Trophoblast cell (in vitro differentiated cells and primary cell): Measurements from ENCODE around the gene LYPD6B.

Source experiments
- DNase-seq, 2 donors: peaks; one replicate each; pipeline ENCODE4 v3.0.0-alpha.2; 2016
- H2AFZ ChIP-seq: 2 replicates; pipeline ENCODE4 v1.6.1; 2013; ENCODE audit warnings: low read length, moderate library complexity, mild to moderate bottlenecking; ENCODE audit not compliant: insufficient read depth, poor library complexity
- H2AK5ac ChIP-seq: 2 replicates; pipeline ENCODE4 v1.6.1; 2013; ENCODE audit warnings: mild to moderate bottlenecking, low read length
- H2BK120ac ChIP-seq: 2 replicates; pipeline ENCODE4 v1.6.1; 2013; ENCODE audit warnings: low read length, mild to moderate bottlenecking, moderate library complexity; ENCODE audit not compliant: insufficient read depth, poor library complexity
- H2BK12ac ChIP-seq: 2 replicates; pipeline ENCODE4 v1.6.1; 2013; ENCODE audit warnings: mild to moderate bottlenecking, low read length, moderate library complexity
- H2BK5ac ChIP-seq: 2 replicates; pipeline ENCODE4 v1.6.1; 2013; ENCODE audit warnings: low read length, low read depth, moderate library complexity, mild to moderate bottlenecking; ENCODE audit not compliant: poor library complexity
- H3K14ac ChIP-seq: 2 replicates; pipeline ENCODE4 v1.6.1; 2013; ENCODE audit warnings: mild to moderate bottlenecking, low read length
- H3K18ac ChIP-seq: 2 replicates; pipeline ENCODE4 v1.6.1; 2013; ENCODE audit warnings: mild to moderate bottlenecking, low read length
- H3K23ac ChIP-seq: 2 replicates; pipeline ENCODE4 v1.6.1; 2013; ENCODE audit warnings: low read length
- H3K27ac ChIP-seq: 2 replicates; pipeline ENCODE4 v1.5.1; 2013; ENCODE audit warnings: low read depth, mild to moderate bottlenecking, inconsistent platforms, low read length, moderate library complexity
- H3K27me3 ChIP-seq: 2 replicates; pipeline ENCODE4 v1.6.1; 2013; ENCODE audit warnings: inconsistent platforms, mild to moderate bottlenecking, low read length, moderate library complexity; ENCODE audit not compliant: insufficient read depth
- H3K36me3 ChIP-seq, 2 experiments: 1 replicate in 1 of 2; 2 replicates in 1 of 2; pipeline ENCODE4 v1.6.1; 2013; ENCODE audit warnings: low read length in 2 of 2, mild to moderate bottlenecking in 2 of 2, moderate library complexity in 1 of 2; ENCODE audit not compliant: insufficient read depth in 2 of 2, control insufficient read depth in 1 of 2
- H3K4ac ChIP-seq: 2 replicates; pipeline ENCODE4 v1.6.1; 2013; ENCODE audit warnings: low read depth, mild to moderate bottlenecking, low read length, moderate library complexity
- H3K4me1 ChIP-seq, 2 experiments: 1 replicate in 1 of 2; 2 replicates in 1 of 2; pipeline ENCODE4 v1.6.1; 2013; ENCODE audit warnings: low read length in 2 of 2, mild to moderate bottlenecking in 2 of 2, moderate library complexity in 1 of 2; ENCODE audit not compliant: insufficient read depth in 2 of 2, control insufficient read depth in 1 of 2
- H3K4me2 ChIP-seq: 2 replicates; pipeline ENCODE4 v1.6.1; 2013; ENCODE audit warnings: inconsistent platforms, mild to moderate bottlenecking, low read length, moderate library complexity
- H3K4me3 ChIP-seq: 2 replicates; pipeline ENCODE4 v1.5.1; 2013; ENCODE audit warnings: mild to moderate bottlenecking, low read depth, low read length, inconsistent platforms
- H3K79me1 ChIP-seq: one replicate; pipeline ENCODE4 v1.6.1; 2013; ENCODE audit warnings: low read length
- H3K79me2 ChIP-seq: 2 replicates; pipeline ENCODE4 v1.6.1; 2013; ENCODE audit warnings: low read length, mild to moderate bottlenecking; ENCODE audit not compliant: control insufficient read depth, insufficient read depth, poor library complexity
- H3K9ac ChIP-seq: 2 replicates; pipeline ENCODE4 v1.6.1; 2013; ENCODE audit warnings: mild to moderate bottlenecking, low read length
- H3K9me3 ChIP-seq: 2 replicates; pipeline ENCODE4 v1.6.1; 2013; ENCODE audit warnings: low read depth, mild to moderate bottlenecking, control low read depth, inconsistent platforms, low read length; ENCODE audit not compliant: insufficient read depth
- H4K12ac ChIP-seq: 2 replicates; pipeline ENCODE4 v1.6.1; 2013; ENCODE audit warnings: low read depth, mild to moderate bottlenecking, low read length, moderate library complexity
- H4K8ac ChIP-seq: 2 replicates; pipeline ENCODE4 v1.6.1; 2013; ENCODE audit warnings: low read depth, mild to moderate bottlenecking, low read length, moderate library complexity
- H4K91ac ChIP-seq: one replicate; pipeline ENCODE4 v1.6.1; 2013; ENCODE audit warnings: low read depth, mild to moderate bottlenecking, low read length, moderate library complexity
- WGBS: extraction: QIAGEN DNeasy Blood & Tissue Kit; methylation state at CpG from one replicate; pipeline ENCODE4 v1.1.7; 2013; ENCODE audit warnings: missing lambda C conversion rate; ENCODE audit not compliant: insufficient read length, insufficient coverage; ENCODE audit errors: extremely low coverage; 5-methylcytosine and 5-hydroxymethylcytosine counted together

The LYPD6B gene

DNA sequence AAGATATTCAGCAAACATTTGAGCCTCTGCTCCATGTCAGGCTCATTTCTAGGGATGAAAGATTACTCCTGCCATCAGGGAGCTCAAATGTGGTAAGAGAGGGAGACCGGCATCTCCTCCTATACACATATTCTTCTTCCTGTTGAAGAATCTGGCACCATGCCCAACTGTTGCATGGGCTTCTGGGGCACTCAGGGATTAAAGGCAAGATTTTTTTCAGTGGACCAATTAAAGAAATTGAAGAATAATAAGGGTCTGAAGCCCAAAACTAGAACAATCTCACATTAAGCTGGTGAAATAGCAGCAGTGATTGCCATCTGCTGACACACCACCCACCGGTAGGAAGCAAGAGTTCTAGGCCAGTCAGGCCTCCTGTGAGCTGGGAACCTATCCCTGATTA, 146.5 kb downstream of the LYPD6B start:
- Histone ChIP-seq H2AK5ac (no peak overlapping the region), H3K27me3 (no peaks in the 10 kb centered on the region), H3K4ac (no peak overlapping the region), H3K9ac (no peak overlapping the region), H3K27ac (no peak overlapping the region), H2AFZ (no peak overlapping the region), H3K4me2 (no peak overlapping the region), H3K18ac (no peak overlapping the region), H3K9me3 (no peaks in the 10 kb centered on the region), H3K4me1 (peaks cover 0 to 12% of the 10 kb centered on the region in 2 experiments), H3K36me3 (no peaks in the 10 kb centered on the region), H4K8ac (no peak overlapping the region), H3K23ac (no peak overlapping the region), H2BK5ac (no peak overlapping the region), H2BK120ac (no peak overlapping the region), H3K79me1 (peaks cover 6% of the 10 kb centered on the region), H3K79me2 (peaks cover 1% of the 10 kb centered on the region), H4K91ac (no peak overlapping the region), H4K12ac (no peak overlapping the region), H3K14ac (no peak overlapping the region), H3K4me3 (no peak overlapping the region), H2BK12ac (no peak overlapping the region)
- no peak for DNase-seq
- no CpG with 5 or more reads among the region's 2 CpGs for WGBS

DNA sequence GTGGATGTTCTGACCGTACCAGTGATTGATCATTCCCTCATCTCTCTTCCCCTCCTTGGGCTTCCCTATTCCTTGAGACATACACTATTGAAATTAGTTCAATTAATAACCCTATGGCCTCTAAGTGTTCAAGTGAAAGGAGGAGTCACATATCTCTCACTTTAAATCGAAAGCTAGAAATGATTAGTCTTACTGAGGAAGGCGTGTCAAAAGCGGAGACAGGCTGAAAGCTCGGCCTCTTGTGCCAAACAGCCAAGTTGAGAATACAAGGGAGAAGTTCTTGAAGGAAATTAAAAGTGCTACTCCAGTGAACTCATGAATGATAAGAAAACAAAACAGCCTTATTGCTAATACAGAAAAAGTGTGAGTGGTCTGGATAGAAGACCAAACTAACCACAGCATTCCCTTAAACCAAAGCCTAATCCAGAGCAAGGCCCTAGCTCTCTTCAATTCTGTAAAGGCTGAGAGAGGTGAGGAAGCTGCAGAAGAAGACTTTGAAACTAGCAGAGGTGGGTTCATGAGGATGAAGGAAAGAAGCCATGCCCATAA, 147.5 kb downstream of the LYPD6B start:
- Histone ChIP-seq H3K4me2 (no peak overlapping the region), H2BK5ac (no peak overlapping the region), H3K9ac (no peak overlapping the region), H3K9me3 (no peaks in the 10 kb centered on the region), H3K14ac (no peak overlapping the region), H3K27ac (no peak overlapping the region), H2BK120ac (no peak overlapping the region), H2AFZ (no peak overlapping the region), H3K4me3 (no peak overlapping the region), H3K27me3 (no peaks in the 10 kb centered on the region), H4K12ac (no peak overlapping the region), H3K36me3 (no peaks in the 10 kb centered on the region), H3K4ac (no peak overlapping the region), H2BK12ac (no peak overlapping the region), H3K79me1 (peaks cover 2% of the 10 kb centered on the region), H3K23ac (no peak overlapping the region), H4K8ac (no peak overlapping the region), H3K18ac (no peak overlapping the region), H3K4me1 (peaks cover 0 to 3% of the 10 kb centered on the region in 2 experiments), H4K91ac (no peak overlapping the region), H3K79me2 (peaks cover 1% of the 10 kb centered on the region), H2AK5ac (no peak overlapping the region)
- no peak for DNase-seq
- WGBS: no CpG with 5 or more reads among the region's 5 CpGs

DNA sequence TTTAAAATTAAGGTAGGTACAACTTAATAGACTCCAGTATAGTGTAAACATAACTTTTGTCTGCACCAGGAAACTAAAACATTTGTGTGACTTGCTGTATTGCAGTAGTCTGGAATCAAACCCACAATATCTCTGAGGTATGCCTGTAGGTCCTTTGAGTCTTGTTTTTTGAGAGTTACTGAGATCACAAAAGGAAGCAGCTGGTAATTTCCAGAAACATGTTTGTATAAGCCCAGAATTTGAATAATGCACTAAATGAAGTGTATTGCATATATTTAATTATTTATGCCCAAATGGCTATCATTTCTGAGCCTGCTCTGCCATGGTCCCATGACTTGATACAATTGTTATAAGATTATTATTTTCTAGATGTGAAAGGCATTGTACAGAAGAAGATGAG, 148.6 kb downstream of the LYPD6B start:
- H3K4me1 ChIP-seq: no peaks in the 10 kb centered on the region
- H3K4me3 ChIP-seq: no peak overlapping the region
- no peaks in the 10 kb centered on the region for H3K9me3 ChIP-seq
- H3K9ac ChIP-seq: no peak overlapping the region
- no peak overlapping the region for H2BK5ac ChIP-seq
- H3K27me3 ChIP-seq: no peaks in the 10 kb centered on the region
- H2AK5ac ChIP-seq: no peak overlapping the region
- no peaks in the 10 kb centered on the region for H3K79me1 ChIP-seq
- no peaks in the 10 kb centered on the region for H3K36me3 ChIP-seq
- no peak overlapping the region for H4K8ac ChIP-seq
- no peak overlapping the region for H3K27ac ChIP-seq
- no peak overlapping the region for H2BK120ac ChIP-seq
- no peak overlapping the region for H4K91ac ChIP-seq
- H4K12ac ChIP-seq: no peak overlapping the region
- H3K14ac ChIP-seq: no peak overlapping the region
- no peak overlapping the region for H3K23ac ChIP-seq
- no peak overlapping the region for H3K4me2 ChIP-seq
- DNase-seq: no peak
- no peak overlapping the region for H2BK12ac ChIP-seq
- no peak overlapping the region for H3K18ac ChIP-seq
- no peak overlapping the region for H3K4ac ChIP-seq
- no peaks in the 10 kb centered on the region for H3K79me2 ChIP-seq
- H2AFZ ChIP-seq: no peak overlapping the region

DNA sequence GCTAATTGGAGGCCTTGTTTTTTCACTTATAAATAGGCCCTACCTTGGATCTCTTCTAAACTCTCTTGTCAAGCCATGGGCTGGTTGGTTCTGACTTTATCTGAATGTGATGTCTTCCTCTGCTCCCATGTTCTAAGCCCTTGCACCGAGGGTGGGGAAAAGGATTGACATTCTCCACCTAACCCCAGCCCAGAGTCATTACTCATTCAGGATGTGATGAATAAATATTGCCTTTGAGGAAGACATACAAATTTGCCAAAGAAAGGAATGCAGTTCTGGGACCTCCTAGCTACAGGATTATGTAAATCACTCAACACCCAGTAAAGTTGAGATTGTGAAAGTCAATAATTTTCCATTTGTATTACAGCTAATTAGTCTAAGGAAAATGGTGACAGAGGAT, 149.8 kb downstream of the LYPD6B start:
- Histone ChIP-seq H3K4me1 (no peaks in the 10 kb centered on the region), H3K14ac (no peak overlapping the region), H3K27ac (no peak overlapping the region), H3K9me3 (no peaks in the 10 kb centered on the region), H4K8ac (no peak overlapping the region), H3K18ac (no peak overlapping the region), H3K36me3 (no peaks in the 10 kb centered on the region), H4K12ac (no peak overlapping the region), H2AFZ (no peak overlapping the region), H3K79me2 (no peaks in the 10 kb centered on the region), H3K79me1 (no peaks in the 10 kb centered on the region), H2BK120ac (no peak overlapping the region), H2AK5ac (no peak overlapping the region), H3K9ac (no peak overlapping the region), H3K4me3 (no peak overlapping the region), H3K27me3 (no peaks in the 10 kb centered on the region), H3K23ac (no peak overlapping the region), H3K4me2 (no peak overlapping the region), H2BK12ac (no peak overlapping the region), H4K91ac (no peak overlapping the region), H3K4ac (no peak overlapping the region), H2BK5ac (no peak overlapping the region)
- WGBS: no CpG with 5 or more reads among the region's 1 CpG
- no peak for DNase-seq
